Measurements from ENCODE around the gene PI3. TPM values are rescaled to one million over a fixed set of nuclear protein-coding genes. Genes with fewer than 3 reads are reported as not detected.

The PI3 gene
- total and polyA plus RNA-seq, 8 donors, result 0.40 to 1.9 (median 0.72) TPM; not detected in 3

DNA sequence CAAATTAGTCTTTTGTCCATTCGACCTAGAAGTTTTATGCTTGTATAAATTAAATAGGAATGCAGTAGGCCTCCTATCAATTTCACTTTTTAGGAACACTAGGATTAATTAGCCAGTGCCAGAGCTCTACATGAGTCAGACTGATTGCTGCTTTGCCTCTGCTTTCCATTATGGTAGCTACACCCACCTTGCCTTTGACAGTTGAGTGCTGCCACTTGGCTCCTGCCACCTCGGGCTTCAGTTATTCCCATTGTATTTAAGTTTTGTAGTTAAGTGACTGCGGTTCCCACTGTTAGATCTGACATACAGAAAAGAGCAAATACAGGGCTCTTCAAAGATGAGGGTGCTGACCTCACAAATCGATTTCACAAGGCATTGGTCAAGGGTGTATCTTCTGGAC is 33.9 kb upstream of the PI3 start:
- intact Hi-C loops (cut with DNase I), result no loop called here
- no peak for ATAC-seq

DNA sequence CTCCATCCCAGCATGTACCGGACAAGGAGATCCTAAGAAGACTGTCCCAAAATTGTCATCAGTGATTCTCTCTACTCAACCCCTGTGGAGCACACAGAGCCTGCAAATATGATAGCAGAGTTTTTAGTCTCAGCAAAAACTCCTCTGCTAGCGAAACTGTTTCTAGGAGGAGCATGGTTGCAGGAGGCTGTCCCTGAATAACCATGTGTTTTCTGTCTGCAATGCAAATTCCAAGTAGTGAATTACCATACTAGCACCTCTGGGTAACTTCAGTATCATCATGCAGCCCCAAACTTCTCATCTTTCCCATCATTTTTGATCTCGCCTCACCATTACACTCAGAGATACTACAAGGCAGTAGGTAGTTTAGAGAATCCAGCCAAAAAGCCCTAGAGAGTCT is 25.6 kb upstream of the PI3 start:
- WGBS, 2 donors, result 78 to 85% methylated on average over 3 of the region's 3 CpGs

More for the DNA sequence above, 33.9 kb upstream of the PI3 start:
- FAIRE-seq, result no peak
- no peak for TF ChIP-seq CTCF (IDR thresholded peaks at IDR 0.05)
- Histone ChIP-seq H3K9me3 (no peaks in the 10 kb centered on the region), H3K27ac (no peak overlapping the region), H3K4me1 (no peaks in the 10 kb centered on the region), H3K4me3 (no peak overlapping the region), H3K36me3 (no peaks in the 10 kb centered on the region), H3K27me3 (peaks cover 0 to 4% (median 0%) of the 10 kb centered on the region in 4 donors)
- WGBS, 2 donors, result 55 to 56% methylated on average over 4 of the region's 4 CpGs
- no peak for DNase-seq

GRCh38 chr20:45152405-45152804 is 22.3 kb upstream of the PI3 start:
- DNase-seq, result no peak

More for the DNA sequence above, 25.6 kb upstream of the PI3 start:
- Histone ChIP-seq H3K27me3 (peaks cover 0 to 8% (median 0%) of the 10 kb centered on the region in 4 donors), H3K36me3 (no peaks in the 10 kb centered on the region), H3K9me3 (no peaks in the 10 kb centered on the region), H3K4me3 (no peak overlapping the region), H3K4me1 (no peaks in the 10 kb centered on the region), H3K27ac (no peak overlapping the region)
- DNase-seq (no peak), FAIRE-seq (no peak), ATAC-seq (no peak)
- intact Hi-C loops (cut with DNase I), result no loop called here
- TF ChIP-seq CTCF (IDR thresholded peaks at IDR 0.05), result no peak

GRCh38 chr20:45153147-45153546 is 21.6 kb upstream of the PI3 start:
- FAIRE-seq, result no peak
- Histone ChIP-seq H3K9me3 (no peaks in the 10 kb centered on the region), H3K4me3 (no peak overlapping the region), H3K4me1 (peaks cover 0 to 3% (median 0%) of the 10 kb centered on the region in 3 donors), H3K36me3 (no peaks in the 10 kb centered on the region), H3K27ac (no peak overlapping the region), H3K27me3 (no peaks in the 10 kb centered on the region)
- 23 to 27% methylated on average over 3 of the region's 3 CpGs for WGBS, 2 donors
- intact Hi-C loops (cut with DNase I), result no loop called here
- no peak for TF ChIP-seq CTCF (IDR thresholded peaks at IDR 0.05)
- DNase-seq, result no peak
- ATAC-seq, result peak in 3 of 4 donors; percentile 27 to 55 (median 52)

More at GRCh38 chr20:45152405-45152804, 22.3 kb upstream of the PI3 start:
- H3K36me3 ChIP-seq, result no peaks in the 10 kb centered on the region
- no peaks in the 10 kb centered on the region for H3K27me3 ChIP-seq
- 67 to 75% methylated on average over 2 of the region's 2 CpGs for WGBS, 2 donors
- H3K27ac ChIP-seq, result no peak overlapping the region
- FAIRE-seq, result no peak
- peaks cover 0 to 3% (median 0%) of the 10 kb centered on the region in 3 donors for H3K4me1 ChIP-seq
- no peak overlapping the region for H3K4me3 ChIP-seq
- TF ChIP-seq CTCF (IDR thresholded peaks at IDR 0.05), result no peak
- H3K9me3 ChIP-seq, result no peaks in the 10 kb centered on the region
- intact Hi-C loops (cut with DNase I), result no loop called here
- no peak for ATAC-seq

GRCh38 chr20:45153752-45154151 is 20.9 kb upstream of the PI3 start:
- H3K9me3 ChIP-seq, result no peaks in the 10 kb centered on the region
- H3K27me3 ChIP-seq, result no peaks in the 10 kb centered on the region
- TF ChIP-seq CTCF (IDR thresholded peaks at IDR 0.05), result no peak
- H3K4me3 ChIP-seq, result no peak overlapping the region
- peaks cover 0 to 3% (median 0%) of the 10 kb centered on the region in 3 donors for H3K4me1 ChIP-seq
- FAIRE-seq, result no peak
- WGBS, 2 donors, result 78 to 100% methylated on average over 1 of the region's 1 CpG
- peak in 2 of 4 donors; percentile 39 to 63 for ATAC-seq
- H3K36me3 ChIP-seq, result no peaks in the 10 kb centered on the region
- no peak for DNase-seq
- H3K27ac ChIP-seq, result no peak overlapping the region
- intact Hi-C loops (cut with DNase I), result no loop called here
